Kasumi-1 (cell line): ENCODE results near the gene ATP2B2.

Experiments used
- DNase-seq, 2 experiments: peaks; one replicate each; lab custom pipeline; 2025; lab: John Stamatoyannopoulos, UW

Gene ATP2B2

DNA sequence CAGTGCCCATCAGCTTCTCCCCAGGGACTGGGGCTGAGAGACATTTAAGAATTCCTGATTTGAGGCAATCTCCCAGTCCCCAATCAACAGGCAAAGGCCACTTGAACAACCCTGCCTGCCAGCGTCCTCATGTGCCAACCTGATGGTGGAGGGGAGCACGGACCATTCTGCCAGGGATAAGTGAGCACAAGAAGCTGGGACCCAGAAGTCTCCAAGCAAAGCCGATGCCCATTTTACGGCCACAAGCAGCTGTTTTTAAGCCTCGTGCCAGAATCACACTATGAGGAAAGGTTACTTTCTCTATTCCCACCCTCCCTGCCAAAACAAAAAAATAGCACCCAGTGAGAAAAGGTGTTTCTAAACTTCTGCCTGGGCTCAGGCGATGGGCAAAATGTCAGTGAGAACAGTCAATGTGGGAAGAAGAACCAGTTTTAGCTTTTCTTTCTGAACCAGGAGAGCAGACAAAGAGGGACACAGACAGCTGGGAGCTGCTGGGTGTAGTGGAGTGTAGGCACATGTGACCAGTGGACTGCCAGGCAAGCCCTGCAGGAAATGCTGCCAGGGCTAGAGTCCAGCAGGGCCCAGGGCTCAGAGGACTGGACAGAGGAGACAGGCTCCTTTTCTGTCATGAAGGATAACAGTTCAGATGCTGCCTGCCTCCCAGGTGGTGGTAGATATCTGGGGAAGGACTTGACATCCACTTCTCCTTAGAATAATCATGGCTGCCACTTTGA lies 57.7 kb downstream of the ATP2B2 start:
- no peak for DNase-seq

DNA sequence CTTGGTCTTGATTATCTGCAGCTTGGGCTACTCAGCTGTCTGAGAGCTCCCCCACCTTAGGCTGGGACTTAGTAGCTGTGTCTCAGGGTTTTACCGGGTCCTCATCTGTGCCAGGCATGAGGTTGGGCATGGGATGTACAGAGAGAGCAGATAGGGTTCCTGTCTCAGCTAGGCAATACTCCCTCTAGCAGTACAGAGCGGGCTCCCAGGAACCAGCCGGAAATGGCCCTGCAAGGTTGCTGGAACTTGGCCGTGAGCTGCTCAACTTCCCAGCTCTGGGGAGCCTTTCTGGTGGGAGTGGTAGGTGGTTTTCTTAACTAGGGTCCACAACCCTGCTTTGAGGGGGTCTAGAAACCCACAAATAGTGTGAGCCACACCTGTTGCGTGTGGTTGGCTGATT lies 58.3 kb downstream of the ATP2B2 start:
- no peak for DNase-seq

DNA sequence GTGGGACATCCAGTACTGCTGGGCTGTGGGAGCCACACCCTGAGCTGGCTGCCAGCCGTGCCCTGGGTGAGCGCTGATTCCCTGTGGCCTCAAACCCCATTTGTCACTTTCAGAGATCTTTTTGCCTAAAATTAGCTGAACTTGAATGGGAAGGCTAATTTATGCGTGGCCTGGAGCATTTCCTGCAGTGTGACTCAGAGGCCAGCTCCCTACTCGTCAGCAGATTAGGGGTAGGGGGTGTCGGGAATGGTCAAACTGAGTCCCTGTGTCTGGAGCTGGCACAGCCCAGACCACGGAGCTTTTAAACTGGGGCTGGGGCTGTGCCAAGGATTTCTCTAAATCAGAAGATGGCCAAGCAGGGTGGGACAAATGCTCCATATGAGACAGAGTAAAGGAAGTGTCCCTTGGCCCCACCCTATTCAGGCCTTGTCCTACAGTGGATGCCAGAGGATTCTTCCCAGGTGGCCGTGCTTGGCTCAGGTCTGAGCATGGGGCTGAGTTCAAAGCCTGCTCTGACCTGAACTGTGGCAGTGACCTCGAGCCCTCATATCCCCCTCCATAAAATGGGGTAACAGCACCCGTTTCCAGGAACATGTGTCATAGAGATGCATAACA lies 59.7 kb downstream of the ATP2B2 start:
- DNase-seq, result no peak

DNA sequence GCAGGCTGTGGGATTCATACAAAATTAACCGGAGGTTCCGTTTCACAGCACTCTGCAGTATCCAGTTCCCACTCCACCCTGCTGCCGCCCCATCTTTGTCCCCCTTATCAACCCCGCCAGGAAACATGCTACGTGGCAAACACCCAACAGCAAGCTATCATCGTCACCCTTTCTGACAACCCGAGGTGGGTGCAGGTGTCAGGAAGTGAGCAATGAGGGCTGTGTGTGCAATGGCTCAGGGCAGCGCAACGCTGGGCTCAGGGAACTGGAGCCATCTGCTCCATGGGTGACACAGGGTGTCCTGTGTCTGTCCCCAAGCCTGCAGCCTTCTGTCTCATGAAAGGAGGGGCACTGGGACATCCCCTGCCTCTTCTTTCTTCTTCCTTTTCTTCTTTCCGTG lies 60.9 kb downstream of the ATP2B2 start:
- no peak for DNase-seq

DNA sequence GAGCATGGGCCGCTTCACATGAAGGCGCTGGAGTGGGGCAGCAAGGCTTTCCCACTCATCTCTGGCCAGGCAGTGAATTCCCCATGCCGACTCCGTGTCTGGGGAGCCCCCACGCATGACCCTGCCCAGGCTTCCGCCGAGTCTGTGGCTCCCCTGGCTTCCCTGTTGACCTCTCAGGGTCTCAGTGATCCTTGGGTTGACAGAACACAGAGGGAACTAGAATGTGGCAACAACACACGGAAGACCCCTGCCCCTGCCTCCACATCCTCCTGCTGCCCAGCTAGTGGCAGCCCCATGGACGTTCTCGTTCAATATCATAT lies 61.3 kb downstream of the ATP2B2 start:
- DNase-seq, result no peak

DNA sequence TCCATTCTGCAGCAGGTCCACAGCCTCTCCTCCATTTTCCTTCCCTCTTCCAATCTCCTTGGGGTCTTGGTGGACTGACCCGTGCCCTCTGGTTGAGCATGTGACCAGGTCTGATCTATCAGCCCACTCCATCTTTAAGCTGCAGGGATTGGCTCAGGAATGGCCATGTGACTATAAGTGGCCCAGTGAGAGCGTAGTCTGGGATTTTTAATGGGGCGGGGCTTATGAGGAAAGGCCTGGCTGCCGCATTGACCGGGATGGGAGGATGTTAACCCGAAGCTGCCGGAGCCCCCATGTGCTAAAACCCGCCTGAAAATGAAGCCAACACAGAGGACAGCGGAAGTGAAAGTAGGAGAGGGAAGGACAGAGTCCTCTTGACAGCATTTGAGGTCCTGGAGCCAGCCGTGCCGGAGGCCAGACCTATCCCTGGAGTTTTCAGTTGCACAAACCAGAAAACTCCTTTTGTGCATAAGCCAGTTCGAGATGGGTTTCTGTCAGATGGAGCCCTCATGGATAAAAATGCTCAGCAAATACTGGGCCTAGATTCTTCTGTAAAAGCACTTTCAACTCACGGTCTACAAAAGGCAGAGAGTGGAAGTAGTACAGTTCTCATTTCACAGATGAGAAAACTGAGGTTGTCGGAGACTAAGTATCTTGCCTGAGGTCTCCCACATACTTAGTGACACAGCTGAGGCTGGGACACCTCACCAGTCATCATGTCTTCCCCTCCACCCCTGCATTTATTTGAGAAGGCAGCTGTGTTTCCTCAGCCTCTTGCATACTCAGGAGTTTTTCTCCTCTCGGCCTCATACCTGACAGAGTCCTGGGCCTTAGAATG lies 61.9 kb downstream of the ATP2B2 start:
- DNase-seq, result no peak

DNA sequence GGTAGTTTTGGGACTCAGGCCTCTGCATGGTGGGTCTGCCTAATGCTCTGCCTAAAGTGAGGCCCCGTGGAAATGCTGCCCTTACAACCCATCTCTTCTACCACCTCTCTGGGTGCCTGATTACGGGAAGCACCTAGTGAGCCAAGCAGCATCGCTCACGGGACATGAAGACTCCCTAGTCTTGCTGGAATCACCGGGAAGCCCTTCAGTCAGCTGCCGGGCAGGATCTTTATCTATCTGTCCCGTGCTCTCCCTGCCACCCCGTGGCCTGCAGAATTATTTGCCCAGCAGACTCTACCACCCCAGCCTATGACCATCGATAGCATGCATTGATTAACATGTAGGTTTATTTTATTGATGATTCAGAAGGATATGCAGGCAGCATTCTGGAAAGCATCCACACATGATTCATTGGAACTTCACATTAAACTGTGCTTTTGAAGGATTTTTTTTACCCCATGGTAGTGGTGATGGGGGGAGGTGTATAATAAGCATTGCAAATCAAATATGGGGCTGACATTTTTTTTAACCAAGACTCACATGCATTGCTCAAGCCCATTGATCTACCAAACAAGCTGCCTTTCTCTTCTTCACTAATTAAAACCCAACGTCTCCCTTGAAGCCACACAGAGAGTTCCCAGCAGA lies 63.1 kb downstream of the ATP2B2 start:
- DNase-seq, result no peak

DNA sequence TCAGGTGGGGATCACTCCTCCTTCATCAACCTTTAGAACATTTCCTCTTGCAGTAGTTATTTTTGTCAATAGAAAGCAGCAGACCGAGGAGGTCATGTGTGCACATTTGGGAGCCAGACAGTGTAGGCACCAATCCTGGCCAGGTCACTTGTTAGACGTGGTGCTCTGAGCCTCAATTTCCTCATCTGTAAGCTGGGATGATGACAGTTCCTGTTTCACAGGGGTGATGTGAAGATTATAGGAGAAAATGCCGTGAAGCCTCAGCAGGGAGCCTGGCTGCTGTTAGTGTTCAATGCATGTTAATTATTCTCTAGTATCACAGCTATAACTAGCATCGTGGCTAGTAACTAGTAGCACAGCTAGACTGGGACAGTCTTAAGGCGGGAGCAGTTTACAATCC lies 64.7 kb downstream of the ATP2B2 start:
- DNase-seq, result no peak

DNA sequence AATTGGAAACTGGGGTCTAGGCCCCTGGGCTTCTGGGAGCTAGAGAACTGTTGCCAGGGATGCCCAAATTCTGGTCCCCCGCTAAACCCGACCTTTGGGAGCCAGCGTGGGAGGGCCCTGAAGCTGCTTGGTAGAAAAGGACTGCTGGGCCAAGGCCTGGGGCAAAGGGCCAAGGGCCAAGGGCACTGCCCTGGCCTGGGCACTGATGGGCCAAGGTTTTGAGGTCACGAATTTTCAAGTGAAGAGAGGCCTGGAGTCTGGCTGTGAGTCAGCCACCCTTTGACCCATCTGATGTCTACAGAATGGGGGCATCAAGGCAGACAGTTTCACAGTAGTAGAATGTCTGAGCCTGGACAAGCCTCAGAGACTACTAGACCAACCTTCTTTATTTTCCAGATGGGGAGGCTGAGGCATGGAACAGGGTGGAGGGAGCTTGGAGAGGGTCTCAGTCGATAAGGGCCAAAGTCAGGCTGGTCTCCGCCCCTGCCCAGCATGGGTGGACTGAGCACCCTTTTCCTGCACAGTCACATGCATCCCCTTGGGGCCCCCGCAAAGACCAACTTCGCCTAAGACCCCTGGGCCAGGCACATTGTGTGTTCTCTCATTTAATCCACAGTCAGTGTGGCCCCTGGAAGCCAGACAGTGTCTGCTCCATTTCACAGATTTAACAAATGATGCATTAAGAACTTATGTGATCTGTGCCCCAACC lies 66.3 kb downstream of the ATP2B2 start:
- no peak for DNase-seq

DNA sequence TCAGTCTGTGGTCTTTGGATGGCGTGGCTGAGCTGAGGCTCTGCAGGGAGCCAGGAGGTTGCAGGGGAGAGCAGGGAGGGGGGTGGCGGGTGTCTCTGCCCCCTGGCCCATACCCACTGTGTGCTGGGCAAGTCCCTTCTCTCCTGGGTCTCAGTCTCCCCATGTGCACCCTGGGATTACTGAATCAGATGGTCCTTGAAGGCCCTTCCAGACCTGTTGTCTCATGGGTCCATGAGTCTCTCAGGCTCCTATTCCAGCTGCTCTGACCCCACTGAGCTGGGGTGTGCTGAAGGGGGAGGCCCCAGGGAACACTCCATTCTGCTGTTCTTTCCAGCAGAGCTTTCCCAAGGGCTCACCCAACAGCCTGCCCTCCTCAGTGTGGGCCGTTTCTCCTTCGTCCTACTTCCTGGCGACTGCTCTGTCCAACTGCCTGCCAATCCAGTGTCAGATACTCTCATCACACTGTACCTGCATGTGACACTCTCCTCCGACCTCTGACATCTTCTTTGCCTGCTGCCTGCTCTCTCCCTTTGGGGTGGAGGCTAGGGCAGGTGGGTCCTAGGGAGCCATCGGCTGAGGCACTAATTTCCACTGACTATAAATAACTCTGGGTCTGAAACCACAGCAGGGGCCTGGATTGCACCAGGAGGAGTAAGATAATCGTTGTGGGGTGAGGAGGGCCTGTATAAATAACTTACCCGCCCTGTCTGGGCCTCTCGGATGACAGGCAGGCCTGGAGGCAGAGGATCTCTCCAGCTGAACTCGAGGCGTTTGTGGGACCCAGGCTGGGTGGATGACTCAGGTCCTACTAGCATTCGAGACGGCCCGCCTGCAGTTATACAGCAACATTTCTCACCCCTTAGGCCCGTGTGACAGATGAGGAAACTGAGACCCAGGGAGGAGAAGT lies 67.1 kb downstream of the ATP2B2 start:
- DNase-seq, result no peak

DNA sequence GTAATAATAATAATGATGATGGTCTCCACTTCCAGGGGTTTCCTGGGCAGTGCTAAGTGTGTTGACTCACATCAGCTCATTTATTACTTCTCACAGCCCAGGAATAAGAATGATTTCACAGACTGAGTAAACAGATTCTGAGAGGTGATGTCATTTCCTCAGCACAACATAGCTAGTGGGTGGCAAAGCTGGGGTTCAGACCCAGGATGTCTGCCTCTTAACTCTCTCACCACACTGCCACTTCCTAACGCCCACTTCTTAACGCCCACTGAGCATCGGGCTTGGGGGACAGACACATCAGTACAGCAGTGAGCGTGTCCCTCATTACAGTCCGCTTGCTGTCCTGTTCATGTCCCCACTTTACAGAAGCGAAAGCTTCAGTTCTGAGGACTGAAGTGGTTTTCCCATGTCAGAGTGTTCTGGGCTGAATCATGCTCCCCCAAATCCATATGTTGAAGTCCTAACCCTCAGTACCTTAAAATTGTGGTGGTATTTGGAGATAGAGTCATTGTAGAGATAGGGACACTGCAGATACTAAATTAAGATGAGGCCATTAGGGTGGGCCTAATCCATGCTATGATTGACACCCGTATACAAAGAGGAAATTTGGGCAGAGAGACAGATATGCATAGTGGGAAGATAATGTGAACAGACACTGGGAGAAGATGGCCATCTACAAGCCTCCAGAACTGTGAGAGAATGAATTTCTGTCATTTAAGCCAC lies 68.0 kb downstream of the ATP2B2 start:
- DNase-seq, result no peak

DNA sequence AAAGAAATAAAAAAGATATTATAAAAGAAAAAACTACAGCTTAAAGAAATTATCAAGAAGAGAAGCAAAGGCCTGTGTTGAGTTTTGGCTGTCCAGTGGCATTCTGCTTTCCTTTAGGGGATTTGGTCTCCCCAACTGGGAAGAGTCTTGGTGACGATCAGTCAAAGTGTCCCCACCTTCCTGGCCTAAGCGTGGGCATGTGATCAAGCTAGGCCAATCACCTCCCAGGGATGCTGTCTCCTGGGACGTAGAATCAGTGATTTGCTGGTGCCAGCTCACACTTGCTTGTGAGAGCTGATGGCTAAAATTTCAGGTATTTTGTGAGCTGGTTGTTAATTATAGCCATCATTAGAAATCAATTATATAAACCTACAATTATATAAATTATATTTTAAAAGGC lies 69.5 kb downstream of the ATP2B2 start:
- DNase-seq, result no peak

DNA sequence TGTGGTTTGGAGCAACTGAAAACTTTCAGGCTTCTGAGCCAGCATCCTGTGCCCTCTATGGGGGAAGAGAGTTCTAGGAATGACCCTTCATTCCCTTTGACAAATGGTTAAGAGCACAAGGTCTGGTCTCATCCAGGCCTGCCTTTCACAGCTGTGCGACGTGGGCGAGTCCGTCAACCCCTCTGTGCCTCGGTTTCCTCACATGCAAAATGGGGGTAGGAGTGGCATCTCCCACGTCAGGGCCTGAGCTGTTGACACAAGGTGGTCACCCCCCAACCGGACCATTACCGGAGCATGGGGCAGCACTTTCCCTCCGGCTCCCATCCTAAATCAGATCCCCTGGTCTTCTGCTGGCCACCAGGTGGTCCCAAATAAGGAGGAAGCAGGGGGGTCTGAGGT lies 70.4 kb downstream of the ATP2B2 start:
- no peak for DNase-seq

DNA sequence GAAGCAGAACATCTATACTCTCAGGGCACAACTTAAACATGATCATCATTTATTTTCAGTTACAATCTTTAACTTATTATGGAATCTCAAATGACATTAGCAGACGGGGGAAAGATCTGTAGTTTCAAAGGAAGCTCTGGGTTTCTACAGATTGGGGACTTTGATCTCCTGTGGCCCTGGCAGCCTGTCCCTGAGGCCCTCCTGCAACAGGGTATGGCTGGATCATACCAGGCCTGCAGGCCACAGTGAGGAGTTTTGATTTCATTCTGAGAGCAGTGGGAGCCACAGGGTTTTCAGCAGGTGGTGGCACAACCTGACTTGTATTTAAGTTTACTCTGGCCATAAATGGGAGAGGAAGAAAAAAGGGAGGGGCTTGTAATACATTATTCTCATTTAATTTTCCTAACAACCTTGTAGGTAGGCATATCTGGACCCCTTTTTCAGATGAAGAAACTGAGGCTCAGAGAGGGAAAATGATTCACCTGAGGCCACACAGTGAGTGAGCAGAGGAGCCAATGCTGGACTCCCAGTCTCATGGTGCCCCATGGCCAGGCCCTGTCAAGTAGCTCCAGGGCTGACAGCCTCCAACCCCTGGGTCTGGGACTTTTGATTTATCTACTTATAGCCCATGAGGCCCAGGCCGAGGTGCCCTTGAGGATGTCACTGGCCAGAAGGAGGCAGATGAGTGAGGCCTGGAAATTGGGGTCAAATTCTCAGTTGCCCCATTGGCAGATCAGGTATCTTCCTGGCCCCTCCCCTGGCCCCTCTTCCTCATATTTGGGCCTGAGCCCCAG lies 71.0 kb downstream of the ATP2B2 start:
- DNase-seq, result no peak

DNA sequence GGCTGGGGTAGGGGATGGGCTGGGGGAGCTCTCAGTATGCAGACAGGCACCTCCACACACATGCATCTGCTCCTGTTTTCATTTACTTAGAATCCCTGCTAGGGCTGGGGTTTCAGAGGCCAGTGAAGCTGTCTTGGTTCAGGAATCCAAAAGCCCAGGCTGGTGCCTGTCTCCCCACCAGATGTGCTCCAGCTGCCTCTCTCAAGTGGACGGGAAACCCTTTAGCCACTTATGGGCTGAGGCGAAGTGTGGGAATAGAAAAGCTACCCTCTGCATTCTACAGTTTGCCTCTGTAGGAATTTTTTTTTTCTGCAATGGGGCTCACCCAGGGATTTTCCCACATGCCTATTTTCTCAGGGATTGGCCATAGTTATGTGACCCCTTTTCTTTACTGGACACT lies 72.5 kb downstream of the ATP2B2 start:
- no peak for DNase-seq

DNA sequence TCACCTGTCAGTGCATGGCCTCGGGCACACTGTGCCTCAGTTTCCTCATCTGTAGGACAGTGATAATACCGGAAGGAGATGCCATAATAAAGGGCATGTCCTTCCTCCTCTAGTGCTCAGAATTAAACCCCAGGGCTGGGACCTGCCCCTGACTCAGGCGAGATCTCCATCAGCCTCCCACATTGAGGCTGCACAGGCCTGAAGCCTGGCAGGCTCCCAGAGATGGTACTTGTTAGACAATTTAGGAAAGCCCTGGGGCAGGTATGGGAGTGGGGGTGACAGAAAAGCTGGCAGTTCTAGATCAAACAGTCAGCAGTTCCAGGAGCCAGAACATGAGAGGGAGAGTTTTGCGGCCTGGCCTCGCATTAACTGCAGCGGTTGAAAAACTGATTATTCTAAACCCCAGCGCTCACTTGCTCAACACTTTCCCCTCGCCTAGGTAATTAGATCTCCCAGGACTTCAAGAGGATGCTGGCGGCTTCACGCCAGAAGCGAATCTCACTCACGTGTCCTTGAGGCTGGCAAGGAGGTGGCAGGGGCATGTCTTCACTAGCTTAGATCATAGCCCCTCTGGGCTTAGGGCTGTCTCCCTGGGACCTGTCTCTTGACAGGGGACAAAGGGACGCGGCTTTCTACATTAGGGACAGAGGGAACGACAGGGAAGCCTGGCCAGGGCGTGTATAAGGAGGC lies 73.1 kb downstream of the ATP2B2 start:
- no peak for DNase-seq

DNA sequence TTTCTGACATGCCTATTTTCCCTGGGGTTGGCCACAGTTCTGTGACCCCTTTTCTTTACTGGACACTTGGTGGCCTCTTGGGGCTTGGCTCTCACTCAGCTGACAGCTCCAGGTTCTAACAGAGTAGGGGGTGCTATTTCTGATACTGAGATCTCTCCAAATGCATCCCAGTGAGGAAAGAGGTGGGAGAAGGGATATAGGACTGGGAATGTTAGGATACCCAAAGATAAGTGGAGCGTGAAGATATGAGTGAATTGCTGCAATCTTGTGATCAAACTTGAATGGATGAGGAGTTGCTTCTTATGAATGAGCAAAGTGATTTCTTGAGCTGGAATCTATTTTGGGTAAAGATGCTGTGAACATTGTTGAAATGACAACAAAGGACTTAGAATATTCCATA lies 74.6 kb downstream of the ATP2B2 start:
- DNase-seq, result no peak

DNA sequence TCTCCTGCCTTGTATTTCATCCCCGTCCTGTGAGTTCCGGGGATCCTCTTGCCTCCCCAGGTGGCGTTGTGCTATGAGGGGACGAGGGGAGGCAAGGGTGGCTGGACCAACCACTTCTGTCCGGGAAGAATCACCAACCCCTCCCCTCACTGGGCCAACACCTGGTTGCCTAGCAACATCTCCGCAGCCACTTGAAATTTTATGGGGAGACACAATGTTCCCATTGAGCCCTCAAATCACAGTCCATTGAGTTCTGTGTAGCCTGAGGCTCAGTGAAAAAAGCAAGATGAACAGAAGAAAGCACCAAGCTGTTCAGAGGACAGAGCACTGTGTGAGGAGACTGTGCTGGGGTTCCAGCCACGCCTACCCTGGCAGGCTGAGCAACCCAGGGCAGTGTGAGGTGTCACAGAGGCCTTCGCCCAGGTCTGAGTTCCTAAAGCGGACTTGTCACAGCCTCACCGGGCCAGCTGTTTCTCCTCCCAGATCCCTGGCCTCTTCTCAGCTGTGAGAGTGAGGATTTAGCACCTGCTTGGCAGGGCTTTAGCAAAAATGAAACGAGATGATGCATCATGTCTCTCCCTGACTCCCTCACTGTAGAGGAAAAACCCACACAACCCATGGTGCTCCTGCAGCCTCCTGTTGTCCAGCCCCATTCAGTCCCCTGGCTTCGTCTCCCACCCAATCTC lies 76.8 kb downstream of the ATP2B2 start:
- DNase-seq, result no peak
